Panc1 (cell line): Measurements from ENCODE around the gene TP63. TPM values are rescaled to one million over a fixed set of nuclear protein-coding genes. Genes with fewer than 3 reads are reported as not detected.

Experiments
- ATAC-seq: fragments of 200-7000 bp; cut with Tn5 transposase; 2 replicates; pipeline ENCODE4 v1.9.1; 2020; ENCODE audit warnings: mild to moderate bottlenecking, moderate library complexity
- BruUV-seq: library from RNA; stranded (reverse); fragments of 400-500 nt; replicated peaks from 2 replicates; lab custom pipeline; 2021; lab: Mats Ljungman, UMichigan
- CTCF ChIA-PET: fragments of 300-600 bp; sonication (Branson Sonifier 250); formaldehyde crosslinking; loops from one replicate; lab custom pipeline; 2022; ENCODE audit warnings: antibody characterized with exemption; lab: Charles Lee
- POLR2A ChIA-PET: fragments of 300-600 bp; sonication (Branson Sonifier 250); formaldehyde crosslinking; loops from one replicate; lab custom pipeline; 2022; ENCODE audit warnings: antibody characterized with exemption; lab: Charles Lee
- DNase-seq: peaks from one replicate; pipeline ENCODE4 v3.0.0-alpha.2; 2010; ENCODE audit warnings: low read depth, low spot score
- H3K27ac ChIP-seq: 2 replicates; pipeline ENCODE4 v1.5.1; 2011; ENCODE audit warnings: mild to moderate bottlenecking, low read length, inconsistent platforms
- H3K27me3 ChIP-seq: fragments of 200-500 bp; sonication (Bioruptor generic); 2 replicates; pipeline ENCODE4 v1.6.0; 2014; ENCODE audit warnings: low read length, inconsistent platforms; ENCODE audit not compliant: control insufficient read depth, insufficient read depth
- H3K36me3 ChIP-seq: fragments of 200-500 bp; sonication (Bioruptor generic); 2 replicates; pipeline ENCODE4 v1.5.1; 2014; ENCODE audit warnings: inconsistent platforms, mild to moderate bottlenecking, low read length, moderate library complexity; ENCODE audit not compliant: control insufficient read depth, insufficient read depth
- H3K4me1 ChIP-seq: 2 replicates; pipeline ENCODE4 v1.5.1; 2011; ENCODE audit warnings: inconsistent platforms, mild to moderate bottlenecking, low read length, moderate library complexity; ENCODE audit not compliant: control insufficient read depth, insufficient read depth
- H3K4me3 ChIP-seq, 2 experiments: 2 replicates each; pipeline ENCODE4 v1.5.1; 2011 to 2012; ENCODE audit warnings: low read depth in 2 of 2, low read length in 2 of 2, mild to moderate bottlenecking in 2 of 2, inconsistent platforms in 1 of 2, moderate library complexity in 1 of 2
- H3K9me3 ChIP-seq: fragments of 200-500 bp; sonication (Bioruptor generic); 2 replicates; pipeline ENCODE4 v1.5.1; 2014; ENCODE audit warnings: low read depth, mild to moderate bottlenecking, inconsistent platforms, low read length, moderate library complexity; ENCODE audit not compliant: control insufficient read depth, insufficient read depth
- CTCF ChIP-seq: fragments of 450-650 bp; IDR thresholded peaks from 2 replicates; pipeline ENCODE4 v1.5.1; 2017; ENCODE audit warnings: mild to moderate bottlenecking
- POLR2AphosphoS5 ChIP-seq: IDR thresholded peaks from 2 replicates; pipeline ENCODE4 v1.6.1; 2012; ENCODE audit warnings: mild to moderate bottlenecking, low read depth, low read length, moderate library complexity
- REST ChIP-seq, 2 experiments: IDR thresholded peaks; 2 replicates each; pipeline ENCODE4 v1.6.1; 2011 to 2012; ENCODE audit warnings: low read depth in 2 of 2, control low read depth in 1 of 2, low read length in 1 of 2, mild to moderate bottlenecking in 1 of 2, moderate library complexity in 1 of 2; ENCODE audit not compliant: insufficient read depth in 1 of 2
- SIN3A ChIP-seq: IDR thresholded peaks from 2 replicates; pipeline ENCODE4 v1.6.1; 2012; ENCODE audit warnings: low read depth, mild to moderate bottlenecking, low read length, moderate library complexity, borderline replicate concordance; ENCODE audit not compliant: insufficient read depth
- TCF7L2 ChIP-seq: IDR thresholded peaks from 2 replicates; pipeline ENCODE4 v1.6.1; 2011; ENCODE audit warnings: mild to moderate bottlenecking, low read depth, low read length, inconsistent platforms
- in situ Hi-C: cut with HindIII; loops from 2 replicates; pipeline ENCODE4 v1.10.0; 2016; ENCODE audit warnings: low sequenced_read_pairs, low pct_unique_long_range_greater_than_20kb
- intact Hi-C: fragments of 100-400 bp; cut with micrococcal nuclease; formaldehyde crosslinking; loops from one replicate; pipeline ENCODE4 v1.10.0; 2022; ENCODE audit not compliant: unreplicated experiment
- total RNA-seq: library from RNA; stranded (reverse); gene quantifications from one replicate; pipeline ENCODE4 v1.2.1, GENCODE V29; 2021; ENCODE audit not compliant: unreplicated experiment

Gene TP63
- total RNA-seq, 1 experiment from 2014 or later, result 0.51 TPM

GRCh38 chr3:189588475-189589178 is 42.6 kb upstream of the TP63 start:
- Histone ChIP-seq H3K4me1 (no peaks in the 10 kb centered on the region), H3K27ac (no peak overlapping the region), H3K9me3 (no peaks in the 10 kb centered on the region), H3K36me3 (no peaks in the 10 kb centered on the region), H3K27me3 (no peaks in the 10 kb centered on the region), H3K4me3 (no peak overlapping the region)
- no TSS peak for BruUV-seq
- intact Hi-C loops, result no loop called here
- no peak for DNase-seq
- ChIA-PET POLR2A (no interaction called here), CTCF (no interaction called here)
- ATAC-seq, result no peak
- in situ Hi-C loops, result no loop called here
- TF ChIP-seq CTCF (no peak), POLR2AphosphoS5 (no peak), TCF7L2 (no peak), REST (IDR thresholded peaks at IDR 0.05; ENCODE audit: insufficient read depth in 1 of 2, low read depth in 2 of 2, low read length in 1 of 2) (no peak), SIN3A (no peak)

- CTCF ChIA-PET, result no interaction called here
- in situ Hi-C loops, result no loop called here
- Histone ChIP-seq H3K4me1 (no peaks in the 10 kb centered on the region), H3K27ac (no peak overlapping the region), H3K36me3 (no peaks in the 10 kb centered on the region), H3K4me3 (no peak overlapping the region), H3K27me3 (no peaks in the 10 kb centered on the region), H3K9me3 (no peaks in the 10 kb centered on the region)
- POLR2A ChIA-PET, result no interaction called here
- ATAC-seq (no peak), DNase-seq (no peak)
- intact Hi-C loops, result no loop called here
- no TSS peak for BruUV-seq
- TF ChIP-seq TCF7L2 (no peak), POLR2AphosphoS5 (no peak), REST (IDR thresholded peaks at IDR 0.05; ENCODE audit: insufficient read depth in 1 of 2, low read depth in 2 of 2, low read length in 1 of 2) (no peak), SIN3A (no peak), CTCF (no peak)
These were observed 42.0 kb upstream of the TP63 start for GRCh38 chr3:189589179-189589569.
